GM12878 (cell line): Measurements from ENCODE around the gene NUDT13. TPM values are rescaled to one million over a fixed set of nuclear protein-coding genes. Genes with fewer than 3 reads are reported as not detected.

Experiments
- CBX5 ChIP-seq: sonication (generic); IDR thresholded peaks from 2 replicates; pipeline ENCODE4 v1.6.1; 2016; ENCODE audit warnings: low read depth, moderate library complexity, mild to moderate bottlenecking, inconsistent platforms
- GABPA ChIP-seq: IDR thresholded peaks from 2 replicates; pipeline ENCODE4 v1.6.1; 2014; ENCODE audit warnings: antibody characterized with exemption, low read depth, mild to moderate bottlenecking, inconsistent platforms
- GATAD2B ChIP-seq: fragments of 450-650 bp; conservative IDR thresholded peaks from 2 replicates; pipeline ENCODE4 v1.6.1; 2017; ENCODE audit warnings: low read depth, mild to moderate bottlenecking, moderate library complexity
- MEF2A ChIP-seq: IDR thresholded peaks from 2 replicates; pipeline ENCODE4 v1.6.1; 2011; ENCODE audit warnings: low read depth, mild to moderate bottlenecking, low read length, moderate library complexity; ENCODE audit not compliant: insufficient read depth
- MYB ChIP-seq: fragments of 150-350 bp; IDR thresholded peaks from 2 replicates; pipeline ENCODE4 v1.6.1; 2014; ENCODE audit warnings: mild to moderate bottlenecking, low read depth, low read length, borderline replicate concordance
- POLR2AphosphoS2 ChIP-seq: IDR thresholded peaks from 2 replicates; pipeline ENCODE4 v1.6.1; 2011; ENCODE audit warnings: low read depth, mild to moderate bottlenecking, low read length, improper control_type of control experiment, moderate library complexity
- RB1 ChIP-seq: fragments of 450-650 bp; formaldehyde crosslinking; IDR thresholded peaks from 2 replicates; pipeline ENCODE4 v1.6.1; 2017; ENCODE audit warnings: mild to moderate bottlenecking, borderline replicate concordance
- RBBP5 ChIP-seq: fragments of 200-600 bp; sonication (generic); conservative IDR thresholded peaks from 2 replicates; pipeline ENCODE4 v1.6.1; 2016
- SMAD5 ChIP-seq: IDR thresholded peaks from 2 replicates; pipeline ENCODE4 v1.6.1; 2016; ENCODE audit warnings: antibody characterized with exemption, low read depth
- SREBF1 ChIP-seq: IDR thresholded peaks from 2 replicates; pipeline ENCODE4 v1.6.1; 2012; ENCODE audit warnings: mild to moderate bottlenecking, low read length
- TBL1XR1 ChIP-seq: IDR thresholded peaks from 2 replicates; pipeline ENCODE4 v1.6.1; 2012; ENCODE audit warnings: low read depth, low read length, improper control_type of control experiment
- WRNIP1 ChIP-seq: IDR thresholded peaks from 2 replicates; pipeline ENCODE4 v1.6.1; 2011; ENCODE audit warnings: low read depth, low read length, improper control_type of control experiment, borderline replicate concordance
- ZBED1 ChIP-seq: IDR thresholded peaks from 2 replicates; pipeline ENCODE4 v1.6.1; 2016; ENCODE audit warnings: borderline replicate concordance
- polyA plus RNA-seq, 11 experiments: library from polyadenylated mRNA; depleted of rRNA in 4 of 11; unstranded in 6 of 11; stranded (reverse) in 5 of 11; fragments of >200 nt; fragmentation: Nextera tagmentation in 4 of 11; fragmentation: Illumina TruSeq in 1 of 11; extraction: Ambion mirVana in 4 of 11; extraction: Trizol in 1 of 11; gene quantifications; 1 replicate in 1 of 11; 2 replicates in 10 of 11; pipeline versions ENCODE4 v1.2.1 to v1.2.3, GENCODE V29; 2011 to 2016; ENCODE audit warnings: inconsistent platforms in 2 of 11, missing spikeins in 2 of 11, low read depth in 1 of 11
- total RNA-seq, 4 experiments: library from RNA; depleted of rRNA in 3 of 4; stranded (reverse); fragments of >200 nt in 3 of 4; fragmentation: Illumina TruSeq in 1 of 4; extraction: Trizol in 1 of 4; gene quantifications; 2 replicates each; pipeline versions ENCODE4 v1.2.1 to v1.2.3, GENCODE V29; 2013 to 2021
- TF ChIP-seq, protein P1 (sequence below): fragments of 450-650 bp; conservative IDR thresholded peaks from 2 replicates; pipeline ENCODE4 v1.6.1; 2017; ENCODE audit warnings: mild to moderate bottlenecking, moderate library complexity
- TF ChIP-seq, protein P2 (sequence below): IDR thresholded peaks from 2 replicates; pipeline ENCODE4 v1.6.1; 2012; ENCODE audit warnings: low read length, inconsistent platforms
- TF ChIP-seq, protein P3 (sequence below): IDR thresholded peaks from 2 replicates; pipeline ENCODE4 v1.6.1; 2012; ENCODE audit warnings: low read depth, low read length, improper control_type of control experiment
- TF ChIP-seq, protein P4 (sequence below): fragments of 450-650 bp; IDR thresholded peaks from 2 replicates; pipeline ENCODE4 v1.6.1; 2018; ENCODE audit warnings: mild to moderate bottlenecking, low read depth, moderate library complexity; ENCODE audit not compliant: partially characterized antibody
- TF ChIP-seq, protein P5 (sequence below): fragments of 150-350 bp; IDR thresholded peaks from 2 replicates; pipeline ENCODE4 v1.6.1; 2016; ENCODE audit warnings: low read depth, low read length

Gene NUDT13
- total and polyA plus RNA-seq, 10 of the 15 experiments (the other 5 are each of a cell fraction or from before 2014, with no cell fraction given), result 0.72 to 6.1 (median 1.9) TPM

DNA sequence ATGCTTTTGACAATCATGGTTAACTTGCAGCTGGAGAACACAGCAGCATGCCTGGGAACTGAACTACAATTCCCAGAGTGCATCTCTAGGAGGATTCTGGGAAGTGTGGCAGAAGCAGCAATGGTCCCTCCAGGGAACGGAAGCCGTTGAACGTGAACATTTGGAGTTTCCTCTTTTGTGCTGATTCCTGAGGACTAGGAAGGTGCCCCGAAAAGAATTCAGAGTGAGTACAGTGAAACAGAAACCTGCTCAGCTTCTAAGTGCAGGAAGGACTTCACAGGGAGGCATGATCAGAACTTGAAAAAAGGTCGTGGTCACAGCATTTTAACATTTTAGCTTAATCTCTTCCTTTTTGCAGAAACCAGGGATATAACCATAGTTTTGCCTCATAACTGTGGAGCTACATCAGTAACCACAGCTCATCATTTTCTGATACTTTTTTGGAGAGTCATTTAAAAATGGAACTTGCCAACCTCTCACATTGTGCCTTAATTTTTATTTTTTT lies at the start of gene NUDT13 (continued):
- TF ChIP-seq, protein P1, sequence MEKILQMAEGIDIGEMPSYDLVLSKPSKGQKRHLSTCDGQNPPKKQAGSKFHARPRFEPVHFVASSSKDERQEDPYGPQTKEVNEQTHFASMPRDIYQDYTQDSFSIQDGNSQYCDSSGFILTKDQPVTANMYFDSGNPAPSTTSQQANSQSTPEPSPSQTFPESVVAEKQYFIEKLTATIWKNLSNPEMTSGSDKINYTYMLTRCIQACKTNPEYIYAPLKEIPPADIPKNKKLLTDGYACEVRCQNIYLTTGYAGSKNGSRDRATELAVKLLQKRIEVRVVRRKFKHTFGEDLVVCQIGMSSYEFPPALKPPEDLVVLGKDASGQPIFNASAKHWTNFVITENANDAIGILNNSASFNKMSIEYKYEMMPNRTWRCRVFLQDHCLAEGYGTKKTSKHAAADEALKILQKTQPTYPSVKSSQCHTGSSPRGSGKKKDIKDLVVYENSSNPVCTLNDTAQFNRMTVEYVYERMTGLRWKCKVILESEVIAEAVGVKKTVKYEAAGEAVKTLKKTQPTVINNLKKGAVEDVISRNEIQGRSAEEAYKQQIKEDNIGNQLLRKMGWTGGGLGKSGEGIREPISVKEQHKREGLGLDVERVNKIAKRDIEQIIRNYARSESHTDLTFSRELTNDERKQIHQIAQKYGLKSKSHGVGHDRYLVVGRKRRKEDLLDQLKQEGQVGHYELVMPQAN, result 0 out of 2 replicates have a peak, but pooled peaks have one; percentile 37
- TF ChIP-seq GATAD2B (0 out of 2 replicates have a peak, but pooled peaks have one; percentile 17), MEF2A (0 out of 2 replicates have a peak, but pooled peaks have one; percentile 29), RB1 (no peak), POLR2AphosphoS2 (0 out of 2 replicates have a peak, but pooled peaks have one; percentile 52), ZBED1 (0 out of 2 replicates have a peak, but pooled peaks have one; percentile 22), SMAD5 (no peak), GABPA (peak; percentile 93), MYB (peak; percentile 54; the same call in 1 of the 2 replicates), SREBF1 (peak; percentile 66), RBBP5 (no peak), CBX5 (no peak), WRNIP1 (0 out of 2 replicates have a peak, but pooled peaks have one; percentile 64), TBL1XR1 (peak; percentile 28; the same call in 1 of the 2 replicates)
- TF ChIP-seq, protein P2, sequence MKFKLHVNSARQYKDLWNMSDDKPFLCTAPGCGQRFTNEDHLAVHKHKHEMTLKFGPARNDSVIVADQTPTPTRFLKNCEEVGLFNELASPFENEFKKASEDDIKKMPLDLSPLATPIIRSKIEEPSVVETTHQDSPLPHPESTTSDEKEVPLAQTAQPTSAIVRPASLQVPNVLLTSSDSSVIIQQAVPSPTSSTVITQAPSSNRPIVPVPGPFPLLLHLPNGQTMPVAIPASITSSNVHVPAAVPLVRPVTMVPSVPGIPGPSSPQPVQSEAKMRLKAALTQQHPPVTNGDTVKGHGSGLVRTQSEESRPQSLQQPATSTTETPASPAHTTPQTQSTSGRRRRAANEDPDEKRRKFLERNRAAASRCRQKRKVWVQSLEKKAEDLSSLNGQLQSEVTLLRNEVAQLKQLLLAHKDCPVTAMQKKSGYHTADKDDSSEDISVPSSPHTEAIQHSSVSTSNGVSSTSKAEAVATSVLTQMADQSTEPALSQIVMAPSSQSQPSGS, result 0 out of 2 replicates have a peak, but pooled peaks have one; percentile 37
- TF ChIP-seq, protein P3, sequence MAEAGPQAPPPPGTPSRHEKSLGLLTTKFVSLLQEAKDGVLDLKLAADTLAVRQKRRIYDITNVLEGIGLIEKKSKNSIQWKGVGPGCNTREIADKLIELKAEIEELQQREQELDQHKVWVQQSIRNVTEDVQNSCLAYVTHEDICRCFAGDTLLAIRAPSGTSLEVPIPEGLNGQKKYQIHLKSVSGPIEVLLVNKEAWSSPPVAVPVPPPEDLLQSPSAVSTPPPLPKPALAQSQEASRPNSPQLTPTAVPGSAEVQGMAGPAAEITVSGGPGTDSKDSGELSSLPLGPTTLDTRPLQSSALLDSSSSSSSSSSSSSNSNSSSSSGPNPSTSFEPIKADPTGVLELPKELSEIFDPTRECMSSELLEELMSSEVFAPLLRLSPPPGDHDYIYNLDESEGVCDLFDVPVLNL, result 0 out of 2 replicates have a peak, but pooled peaks have one; percentile 7
- TF ChIP-seq, protein P4, sequence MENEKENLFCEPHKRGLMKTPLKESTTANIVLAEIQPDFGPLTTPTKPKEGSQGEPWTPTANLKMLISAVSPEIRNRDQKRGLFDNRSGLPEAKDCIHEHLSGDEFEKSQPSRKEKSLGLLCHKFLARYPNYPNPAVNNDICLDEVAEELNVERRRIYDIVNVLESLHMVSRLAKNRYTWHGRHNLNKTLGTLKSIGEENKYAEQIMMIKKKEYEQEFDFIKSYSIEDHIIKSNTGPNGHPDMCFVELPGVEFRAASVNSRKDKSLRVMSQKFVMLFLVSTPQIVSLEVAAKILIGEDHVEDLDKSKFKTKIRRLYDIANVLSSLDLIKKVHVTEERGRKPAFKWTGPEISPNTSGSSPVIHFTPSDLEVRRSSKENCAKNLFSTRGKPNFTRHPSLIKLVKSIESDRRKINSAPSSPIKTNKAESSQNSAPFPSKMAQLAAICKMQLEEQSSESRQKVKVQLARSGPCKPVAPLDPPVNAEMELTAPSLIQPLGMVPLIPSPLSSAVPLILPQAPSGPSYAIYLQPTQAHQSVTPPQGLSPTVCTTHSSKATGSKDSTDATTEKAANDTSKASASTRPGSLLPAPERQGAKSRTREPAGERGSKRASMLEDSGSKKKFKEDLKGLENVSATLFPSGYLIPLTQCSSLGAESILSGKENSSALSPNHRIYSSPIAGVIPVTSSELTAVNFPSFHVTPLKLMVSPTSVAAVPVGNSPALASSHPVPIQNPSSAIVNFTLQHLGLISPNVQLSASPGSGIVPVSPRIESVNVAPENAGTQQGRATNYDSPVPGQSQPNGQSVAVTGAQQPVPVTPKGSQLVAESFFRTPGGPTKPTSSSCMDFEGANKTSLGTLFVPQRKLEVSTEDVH, result peak; percentile 74
- TF ChIP-seq, protein P5, sequence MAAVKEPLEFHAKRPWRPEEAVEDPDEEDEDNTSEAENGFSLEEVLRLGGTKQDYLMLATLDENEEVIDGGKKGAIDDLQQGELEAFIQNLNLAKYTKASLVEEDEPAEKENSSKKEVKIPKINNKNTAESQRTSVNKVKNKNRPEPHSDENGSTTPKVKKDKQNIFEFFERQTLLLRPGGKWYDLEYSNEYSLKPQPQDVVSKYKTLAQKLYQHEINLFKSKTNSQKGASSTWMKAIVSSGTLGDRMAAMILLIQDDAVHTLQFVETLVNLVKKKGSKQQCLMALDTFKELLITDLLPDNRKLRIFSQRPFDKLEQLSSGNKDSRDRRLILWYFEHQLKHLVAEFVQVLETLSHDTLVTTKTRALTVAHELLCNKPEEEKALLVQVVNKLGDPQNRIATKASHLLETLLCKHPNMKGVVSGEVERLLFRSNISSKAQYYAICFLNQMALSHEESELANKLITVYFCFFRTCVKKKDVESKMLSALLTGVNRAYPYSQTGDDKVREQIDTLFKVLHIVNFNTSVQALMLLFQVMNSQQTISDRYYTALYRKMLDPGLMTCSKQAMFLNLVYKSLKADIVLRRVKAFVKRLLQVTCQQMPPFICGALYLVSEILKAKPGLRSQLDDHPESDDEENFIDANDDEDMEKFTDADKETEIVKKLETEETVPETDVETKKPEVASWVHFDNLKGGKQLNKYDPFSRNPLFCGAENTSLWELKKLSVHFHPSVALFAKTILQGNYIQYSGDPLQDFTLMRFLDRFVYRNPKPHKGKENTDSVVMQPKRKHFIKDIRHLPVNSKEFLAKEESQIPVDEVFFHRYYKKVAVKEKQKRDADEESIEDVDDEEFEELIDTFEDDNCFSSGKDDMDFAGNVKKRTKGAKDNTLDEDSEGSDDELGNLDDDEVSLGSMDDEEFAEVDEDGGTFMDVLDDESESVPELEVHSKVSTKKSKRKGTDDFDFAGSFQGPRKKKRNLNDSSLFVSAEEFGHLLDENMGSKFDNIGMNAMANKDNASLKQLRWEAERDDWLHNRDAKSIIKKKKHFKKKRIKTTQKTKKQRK, result no peak
